Endometrial microvascular endothelial cells (primary cell): ENCODE data around the gene CD63. TPM values are rescaled to one million over a fixed set of nuclear protein-coding genes. Genes with fewer than 3 reads are reported as not detected.

Experiments
- in situ Hi-C: cut with HindIII; loops from 2 replicates; pipeline ENCODE4 v1.10.0; 2017; ENCODE audit warnings: low sequenced_read_pairs, low pct_unique_long_range_greater_than_20kb; ENCODE audit errors: inconsistent ontology term
- total RNA-seq: library from RNA; depleted of rRNA; stranded (reverse); fragments of >200 nt; gene quantifications from one replicate; pipeline ENCODE4 v1.2.3, GENCODE V29; 2015; ENCODE audit errors: inconsistent ontology term

The CD63 gene
- total RNA-seq, 1 donor from 2014 or later = 847 TPM

DNA sequence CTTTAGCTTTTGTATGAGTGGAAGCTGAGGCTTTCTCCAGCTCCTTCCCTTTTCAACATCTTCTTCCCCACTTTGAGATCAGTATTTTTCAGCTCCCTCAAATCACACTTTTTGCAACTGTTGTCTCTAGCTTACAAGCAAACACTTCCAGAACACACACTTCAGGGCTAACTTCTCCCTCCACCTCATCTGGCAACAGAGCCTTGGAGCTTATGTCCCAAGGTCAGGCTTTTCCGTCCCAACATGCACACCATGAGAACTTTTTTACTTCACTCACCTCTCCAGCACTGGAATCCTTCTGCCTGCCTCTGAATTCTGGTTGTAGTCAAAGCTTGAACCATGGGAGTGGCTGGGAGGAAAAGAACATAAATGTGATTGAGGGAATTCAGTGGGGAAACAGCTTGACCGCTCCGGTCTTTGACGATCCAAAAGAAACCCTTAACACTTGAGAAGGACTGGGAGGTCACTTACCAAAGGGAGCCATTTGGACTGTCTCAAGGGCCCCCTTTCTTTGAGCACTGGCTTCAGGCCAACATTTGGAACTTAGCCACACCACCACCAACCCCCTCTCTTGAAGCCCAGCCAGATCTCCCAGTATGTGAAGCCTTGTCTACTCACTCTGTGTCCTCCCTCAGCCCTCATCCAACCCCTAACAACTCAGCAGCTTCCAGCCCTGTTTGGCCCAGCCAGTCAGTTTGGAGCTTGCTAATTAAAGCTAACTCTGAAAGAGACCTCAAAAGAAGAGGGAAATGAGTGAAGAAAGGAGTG, 16.8 kb downstream of the CD63 start:
- in situ Hi-C loops = no loop called here

DNA sequence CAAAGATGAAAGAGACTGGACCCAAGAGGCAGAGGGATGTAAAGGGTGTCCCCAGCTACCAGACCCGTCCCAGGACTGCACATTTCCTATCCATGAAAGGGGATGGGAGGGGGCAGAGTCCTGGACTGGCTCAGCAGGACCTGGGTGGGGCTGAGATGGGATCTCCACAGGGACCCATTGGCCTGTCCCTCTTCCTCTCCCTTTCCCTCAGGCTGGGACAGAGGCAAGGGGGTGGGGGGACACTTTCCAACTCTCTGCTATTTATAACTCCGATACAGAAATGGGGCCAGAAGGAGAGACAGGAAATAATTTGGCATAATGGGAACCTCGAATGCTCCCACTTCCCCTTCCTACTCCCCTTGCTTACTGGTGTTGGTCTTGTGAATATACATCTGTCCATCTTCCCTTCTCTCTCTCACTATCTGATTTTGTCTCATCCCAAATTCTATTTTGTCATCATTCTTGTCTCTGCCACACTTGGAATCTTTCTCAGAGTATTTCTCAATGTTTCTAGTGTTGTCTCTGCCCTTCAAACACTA, 20.0 kb downstream of the CD63 start:
- in situ Hi-C loops = no loop called here

DNA sequence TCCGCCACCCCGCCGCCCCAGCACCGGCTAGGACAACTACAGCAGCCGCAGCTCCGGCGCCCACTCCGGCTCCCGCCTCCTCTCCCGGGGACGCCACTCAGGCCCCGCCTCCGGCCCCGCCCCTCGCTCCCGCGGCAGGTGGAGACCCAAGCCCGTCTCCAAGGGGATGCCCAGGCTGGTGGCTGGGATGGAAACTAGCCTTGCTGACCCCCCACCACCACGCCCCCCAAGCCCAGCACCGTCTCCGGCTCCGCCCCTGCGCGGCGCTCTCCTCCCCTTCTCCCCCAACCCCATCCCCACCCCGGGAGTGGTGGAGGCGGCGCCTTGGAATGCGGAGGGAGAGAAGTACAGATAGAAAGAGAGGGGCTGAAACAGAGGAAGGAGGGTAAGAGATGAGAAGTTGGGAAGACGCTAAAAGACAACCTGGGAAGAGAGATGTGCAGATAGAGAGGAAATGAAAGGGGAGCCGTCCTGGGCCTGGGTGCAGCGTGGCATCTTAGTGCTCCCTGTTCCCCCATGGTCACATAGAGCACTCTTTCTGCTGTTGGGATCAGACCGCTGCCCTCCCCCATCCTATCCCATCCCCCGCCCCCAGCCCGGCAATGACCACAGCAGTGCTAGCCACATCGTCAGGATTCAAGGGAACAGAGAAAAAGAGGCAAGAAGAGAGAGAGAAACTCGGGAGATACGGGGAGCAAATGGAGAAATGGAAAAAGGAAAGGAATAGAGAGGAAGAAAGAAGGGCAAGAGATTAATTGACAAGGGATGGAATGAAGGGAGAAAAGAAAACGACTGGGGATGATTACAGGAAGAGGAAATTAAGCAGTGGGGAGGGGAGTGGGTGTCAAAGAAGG, 20.7 kb downstream of the CD63 start, which contains the start of gene ITGA7:
TSS of gene ITGA7 (minus strand) at position 64 of the 854 bp plus-strand sequence. CDS start 222 bp downstream, outside the sequence.
- in situ Hi-C loops = no loop called here

DNA sequence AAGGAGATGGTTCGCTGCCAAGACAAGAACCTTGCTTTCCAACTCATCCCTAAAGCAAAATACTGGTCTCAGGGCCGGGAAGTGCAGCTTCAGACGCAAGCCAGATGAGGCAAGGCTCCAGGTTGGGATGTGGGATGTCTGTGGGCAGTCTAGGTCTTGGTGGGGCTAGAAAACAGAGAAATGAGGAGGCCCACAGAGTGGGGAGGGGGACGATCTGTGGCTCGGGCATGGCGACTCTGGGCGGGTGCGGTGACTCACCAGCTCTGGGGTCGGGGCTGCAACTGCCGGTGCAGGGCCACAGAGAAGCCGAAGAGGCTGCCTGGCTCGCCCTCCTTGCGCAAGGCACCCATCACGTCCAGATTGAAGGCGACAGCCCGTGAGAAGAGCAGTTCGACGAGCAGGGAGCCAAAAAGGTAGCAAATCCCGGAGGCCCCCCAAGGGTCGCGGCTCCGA, 21.6 kb downstream of the CD63 start:
- in situ Hi-C loops = no loop called here

- in situ Hi-C loops = no loop called here
Measured at GRCh38 chr12:55706568-55707218, 22.1 kb downstream of the CD63 start.

GRCh38 chr12:55705782-55706402, 22.9 kb downstream of the CD63 start:
- in situ Hi-C loops = no loop called here

DNA sequence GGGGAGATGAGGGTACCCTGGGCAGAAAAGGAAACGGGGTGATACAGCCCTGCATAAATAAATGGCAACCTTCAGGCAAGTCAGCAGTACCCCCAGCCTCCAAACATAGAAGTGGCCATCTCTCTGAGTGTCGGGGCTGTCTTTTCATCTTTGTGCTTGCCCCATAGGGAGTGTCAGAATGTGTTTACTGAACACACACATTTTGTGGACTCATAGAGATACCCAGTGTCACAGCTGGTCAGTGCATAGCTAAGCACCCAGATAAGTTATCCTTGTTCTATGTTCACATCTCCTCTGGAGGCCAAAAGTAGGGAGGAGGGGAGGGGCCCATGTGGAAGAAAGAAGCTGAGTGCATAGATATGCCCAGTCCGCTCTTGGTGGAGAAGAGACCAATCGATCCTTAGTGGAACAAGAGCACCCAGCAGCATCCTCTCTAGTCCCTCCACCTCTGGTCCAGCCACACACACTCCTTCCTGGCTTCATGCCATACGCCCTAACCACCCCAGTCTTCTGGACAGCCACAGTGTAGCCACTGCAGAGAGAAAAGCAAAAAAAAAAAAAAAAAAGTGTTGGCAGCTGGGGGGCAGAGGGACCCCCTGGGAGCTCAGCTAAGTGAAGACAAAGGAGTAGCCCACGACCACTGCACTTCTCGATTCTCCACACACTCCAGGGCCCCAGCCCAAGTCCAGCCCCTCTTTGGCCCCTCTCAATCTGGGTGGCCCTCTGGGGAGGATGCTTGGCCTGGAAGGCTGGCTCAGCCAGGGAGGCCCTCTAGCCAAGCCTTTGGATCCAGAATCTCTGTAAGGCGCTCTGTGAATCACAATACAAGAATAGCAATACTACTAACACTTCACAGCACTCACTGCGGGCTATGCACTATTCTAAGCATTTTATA, 23.7 kb downstream of the CD63 start:
- in situ Hi-C loops = no loop called here

- in situ Hi-C loops = no loop called here
Measured at GRCh38 chr12:55703901-55704761, 24.7 kb downstream of the CD63 start.

- in situ Hi-C loops = no loop called here
Measured at GRCh38 chr12:55703288-55703687, 25.5 kb downstream of the CD63 start.

DNA sequence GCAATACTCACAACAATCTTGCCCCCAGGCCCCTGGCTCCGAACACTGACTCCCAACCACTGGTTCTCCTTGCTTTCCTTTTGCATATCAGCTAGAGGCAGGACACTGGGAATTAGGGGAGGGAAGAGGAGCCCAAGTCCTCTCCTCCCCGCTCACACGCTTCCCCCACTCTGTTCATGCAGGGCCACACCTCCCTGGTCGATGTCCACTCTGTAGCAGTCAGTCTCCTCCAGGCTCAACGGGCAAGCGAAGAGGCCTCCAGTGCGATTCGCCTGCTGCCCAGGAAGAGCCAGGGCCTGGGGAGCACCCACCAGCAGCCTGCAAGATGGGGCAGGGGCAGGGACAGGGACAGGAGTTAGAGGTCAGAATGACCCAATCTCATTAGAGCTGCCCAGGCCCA, 25.9 kb downstream of the CD63 start:
- in situ Hi-C loops = no loop called here

GRCh38 chr12:55700255-55701018, 28.4 kb downstream of the CD63 start:
- in situ Hi-C loops = no loop called here

- in situ Hi-C loops = no loop called here
Measured at GRCh38 chr12:55699471-55700055, 29.2 kb downstream of the CD63 start.

DNA sequence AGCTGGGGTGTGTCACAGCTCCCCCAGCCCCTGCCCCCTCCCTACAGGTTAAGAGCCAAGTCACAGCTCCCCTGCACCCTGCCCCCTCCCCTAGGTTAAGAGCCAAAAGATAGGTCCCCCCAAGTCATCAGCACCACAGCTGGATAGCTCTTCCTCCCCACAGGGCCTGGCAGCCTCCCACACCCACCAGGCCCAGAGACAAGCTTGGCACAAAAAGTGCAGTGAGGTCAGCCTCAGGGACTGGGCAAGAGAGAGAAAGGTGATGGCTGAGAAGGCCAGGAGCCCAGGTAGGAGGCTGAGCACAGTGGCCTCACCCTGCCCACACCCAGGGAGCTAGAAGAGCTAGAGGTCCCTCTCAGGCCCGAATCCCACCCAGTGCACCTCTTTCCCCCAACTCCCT, 29.8 kb downstream of the CD63 start:
- in situ Hi-C loops = no loop called here

DNA sequence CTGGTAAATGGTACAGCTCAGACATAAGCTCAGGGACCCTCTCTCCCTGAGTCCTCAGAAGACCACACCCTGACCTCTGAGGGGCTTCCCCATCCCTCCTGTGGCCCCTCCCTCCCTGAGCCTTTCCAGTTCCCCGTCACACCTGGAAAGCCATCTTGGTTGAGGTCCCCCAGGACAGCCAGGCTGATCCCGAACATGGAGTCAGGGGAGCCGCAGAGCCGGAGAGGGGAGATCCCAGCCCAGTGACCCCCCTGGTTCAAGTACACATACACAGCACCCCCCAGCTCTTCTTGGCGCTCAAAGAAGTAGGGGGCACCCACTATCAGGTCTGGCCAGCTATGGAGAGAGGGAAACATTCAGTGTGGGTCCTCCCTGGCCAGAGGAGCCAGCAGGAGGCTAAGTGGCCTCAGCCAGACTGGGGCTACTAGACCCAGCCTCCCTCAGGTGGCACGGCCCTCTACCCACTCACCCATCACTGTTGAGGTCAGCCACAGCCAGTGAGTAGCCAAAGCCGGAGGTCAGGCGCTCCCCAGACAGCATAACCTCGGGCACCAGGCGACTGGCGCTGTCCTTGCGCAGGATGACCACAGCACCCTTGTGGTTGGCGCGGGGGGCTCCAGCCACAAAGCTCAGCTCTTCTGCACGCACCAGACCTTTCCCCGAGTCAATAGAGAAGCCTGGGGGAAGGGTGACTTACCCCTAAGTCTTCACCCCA, 30.4 kb downstream of the CD63 start:
- in situ Hi-C loops = no loop called here

DNA sequence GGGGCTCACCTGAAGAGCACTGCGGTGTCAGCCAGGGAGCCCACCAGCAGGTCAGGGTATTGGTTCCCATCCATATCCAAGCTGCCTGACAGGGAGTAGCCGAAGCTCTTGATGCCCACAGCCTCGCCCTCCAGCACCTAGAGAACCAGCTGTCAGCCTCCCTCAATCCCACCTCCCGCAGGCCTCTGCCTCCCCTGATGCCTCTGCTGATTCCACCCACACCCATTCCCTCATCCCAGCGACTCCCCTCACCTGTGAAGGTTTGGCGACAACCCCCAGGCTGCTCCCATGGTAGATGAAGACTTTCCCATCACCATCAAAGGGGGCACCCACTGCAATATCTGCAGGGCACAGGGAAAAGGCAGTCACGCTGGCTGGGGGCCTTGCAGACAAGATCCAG, 31.1 kb downstream of the CD63 start:
- in situ Hi-C loops = no loop called here
